GM18498 (cell line): ENCODE results near the gene CSPG5.

Experiments used
- ATAC-seq: cut with Tn5 transposase; IDR thresholded peaks from one replicate; pipeline ENCODE4 v1.9.1; 2021; ENCODE audit warnings: mild to moderate bottlenecking, moderate library complexity; ENCODE audit not compliant: unreplicated experiment

CSPG5 gene

GRCh38 chr3:47542471-47543173 is 36.0 kb downstream of the CSPG5 start:
- ATAC-seq: no peak

- no peak for ATAC-seq
Observed at GRCh38 chr3:47541583-47542108, 37.0 kb downstream of the CSPG5 start.

- ATAC-seq: no peak
Observed at GRCh38 chr3:47540281-47540680, 38.4 kb downstream of the CSPG5 start.

GRCh38 chr3:47536967-47537366 is 41.7 kb downstream of the CSPG5 start:
- no peak for ATAC-seq

GRCh38 chr3:47536221-47536891 is 42.3 kb downstream of the CSPG5 start:
- ATAC-seq: no peak

- no peak for ATAC-seq
Observed at GRCh38 chr3:47533996-47534454, 44.6 kb downstream of the CSPG5 start.

- ATAC-seq: no peak
Observed at GRCh38 chr3:47533481-47533880, 45.2 kb downstream of the CSPG5 start.

GRCh38 chr3:47527952-47528725 is 50.5 kb downstream of the CSPG5 start:
- no peak for ATAC-seq

GRCh38 chr3:47525617-47526016 is 53.0 kb downstream of the CSPG5 start:
- ATAC-seq: no peak

- no peak for ATAC-seq
Observed at GRCh38 chr3:47523310-47524073, 55.2 kb downstream of the CSPG5 start.

- ATAC-seq: peak; percentile 71
Observed at GRCh38 chr3:47522082-47522987, 56.3 kb downstream of the CSPG5 start.

- no peak for ATAC-seq
Observed at GRCh38 chr3:47520756-47521155, 57.9 kb downstream of the CSPG5 start.

GRCh38 chr3:47517937-47518336 is 60.7 kb downstream of the CSPG5 start:
- ATAC-seq: no peak

- ATAC-seq: no peak
Observed at GRCh38 chr3:47515864-47516319, 62.8 kb downstream of the CSPG5 start.

- no peak for ATAC-seq
Observed at GRCh38 chr3:47515100-47515499, 63.6 kb downstream of the CSPG5 start.

- peak; percentile 95 for ATAC-seq
Observed at GRCh38 chr3:47513125-47513929, 65.3 kb downstream of the CSPG5 start, which contains the start of gene ELP6. Gene ELP6, minus strand, starts transcription at chr3:47513712. Its CDS starts 122 bp downstream, at chr3:47513590.

- no peak for ATAC-seq
Observed at GRCh38 chr3:47512416-47513124, 66.1 kb downstream of the CSPG5 start.
